ENCODE results near the gene CCDC63.

The CCDC63 gene

GRCh38 chr12:110883251-110883650, 36.5 kb downstream of the CCDC63 start:
- peaks cover 4% of the 10 kb centered on the region for H3K4me1 Mint-ChIP-seq (ENCODE audit: low read depth)
- no peak overlapping the region for H3K4me3 Mint-ChIP-seq
- peaks cover under 1% of the 10 kb centered on the region for H3K27me3 Mint-ChIP-seq (ENCODE audit: low read depth)
- no peaks in the 10 kb centered on the region for H3K36me3 Mint-ChIP-seq (ENCODE audit: low read depth)
- no peaks in the 10 kb centered on the region for H3K9me3 Mint-ChIP-seq
- no peak overlapping the region for H3K27ac Mint-ChIP-seq

- H3K27me3 Mint-ChIP-seq (ENCODE audit: low read depth) = peaks cover 6% of the 10 kb centered on the region
- no peaks in the 10 kb centered on the region for H3K36me3 Mint-ChIP-seq (ENCODE audit: low read depth)
- H3K9me3 Mint-ChIP-seq = no peaks in the 10 kb centered on the region
- peaks cover 4% of the 10 kb centered on the region for H3K4me1 Mint-ChIP-seq (ENCODE audit: low read depth)
- H3K4me3 Mint-ChIP-seq = no peak overlapping the region
- no peak overlapping the region for H3K27ac Mint-ChIP-seq
Observed at GRCh38 chr12:110885152-110885840, 38.5 kb downstream of the CCDC63 start.

GRCh38 chr12:110888256-110888991, 41.6 kb downstream of the CCDC63 start:
- Mint-ChIP-seq H3K27ac (no peak overlapping the region), H3K4me1 (ENCODE audit: low read depth) (peaks cover 4% of the 10 kb centered on the region), H3K36me3 (ENCODE audit: low read depth) (no peaks in the 10 kb centered on the region), H3K9me3 (no peaks in the 10 kb centered on the region), H3K4me3 (peak overlapping the region; percentile 18), H3K27me3 (ENCODE audit: low read depth) (peaks cover 10% of the 10 kb centered on the region)

GRCh38 chr12:110889361-110889760, 42.6 kb downstream of the CCDC63 start:
- Mint-ChIP-seq H3K4me1 (ENCODE audit: low read depth) (peaks cover 6% of the 10 kb centered on the region), H3K36me3 (ENCODE audit: low read depth) (no peaks in the 10 kb centered on the region), H3K9me3 (no peaks in the 10 kb centered on the region), H3K27ac (no peak overlapping the region), H3K4me3 (no peak overlapping the region), H3K27me3 (ENCODE audit: low read depth) (peaks cover 17% of the 10 kb centered on the region)

GRCh38 chr12:110893956-110894355, 47.2 kb downstream of the CCDC63 start:
- Mint-ChIP-seq H3K4me3 (no peak overlapping the region), H3K27me3 (ENCODE audit: low read depth) (peaks cover 26% of the 10 kb centered on the region), H3K27ac (no peak overlapping the region), H3K9me3 (no peaks in the 10 kb centered on the region), H3K36me3 (ENCODE audit: low read depth) (no peaks in the 10 kb centered on the region), H3K4me1 (ENCODE audit: low read depth) (peaks cover 7% of the 10 kb centered on the region)

- no peak overlapping the region for H3K4me3 Mint-ChIP-seq
- H3K36me3 Mint-ChIP-seq (ENCODE audit: low read depth) = no peaks in the 10 kb centered on the region
- peaks cover 21% of the 10 kb centered on the region for H3K27me3 Mint-ChIP-seq (ENCODE audit: low read depth)
- H3K4me1 Mint-ChIP-seq (ENCODE audit: low read depth) = peaks cover 7% of the 10 kb centered on the region
- no peaks in the 10 kb centered on the region for H3K9me3 Mint-ChIP-seq
- H3K27ac Mint-ChIP-seq = no peak overlapping the region
Observed at GRCh38 chr12:110896559-110896958, 49.8 kb downstream of the CCDC63 start.

- no peaks in the 10 kb centered on the region for H3K9me3 Mint-ChIP-seq
- H3K4me3 Mint-ChIP-seq = no peak overlapping the region
- no peak overlapping the region for H3K27ac Mint-ChIP-seq
Observed at GRCh38 chr12:110901401-110901800, 54.6 kb downstream of the CCDC63 start.

GRCh38 chr12:110903511-110903910, 56.7 kb downstream of the CCDC63 start:
- Mint-ChIP-seq H3K4me3 (no peak overlapping the region), H3K9me3 (no peaks in the 10 kb centered on the region), H3K27ac (no peak overlapping the region), H3K27me3 (ENCODE audit: low read depth) (no peaks in the 10 kb centered on the region), H3K4me1 (ENCODE audit: low read depth) (no peaks in the 10 kb centered on the region), H3K36me3 (ENCODE audit: low read depth) (no peaks in the 10 kb centered on the region)

More at GRCh38 chr12:110901401-110901800, 54.6 kb downstream of the CCDC63 start:
- H3K4me1 Mint-ChIP-seq (ENCODE audit: low read depth) = no peaks in the 10 kb centered on the region
- no peaks in the 10 kb centered on the region for H3K36me3 Mint-ChIP-seq (ENCODE audit: low read depth)
- no peaks in the 10 kb centered on the region for H3K27me3 Mint-ChIP-seq (ENCODE audit: low read depth)

- H3K36me3 Mint-ChIP-seq (ENCODE audit: low read depth) = no peaks in the 10 kb centered on the region
- H3K9me3 Mint-ChIP-seq = no peaks in the 10 kb centered on the region
- no peak overlapping the region for H3K27ac Mint-ChIP-seq
- no peak overlapping the region for H3K4me3 Mint-ChIP-seq
- H3K4me1 Mint-ChIP-seq (ENCODE audit: low read depth) = no peaks in the 10 kb centered on the region
- H3K27me3 Mint-ChIP-seq (ENCODE audit: low read depth) = no peaks in the 10 kb centered on the region
Observed at GRCh38 chr12:110906083-110906482, 59.3 kb downstream of the CCDC63 start.

- H3K27me3 Mint-ChIP-seq (ENCODE audit: low read depth) = no peaks in the 10 kb centered on the region
- no peaks in the 10 kb centered on the region for H3K4me1 Mint-ChIP-seq (ENCODE audit: low read depth)
- H3K27ac Mint-ChIP-seq = no peak overlapping the region
- no peaks in the 10 kb centered on the region for H3K36me3 Mint-ChIP-seq (ENCODE audit: low read depth)
- no peak overlapping the region for H3K4me3 Mint-ChIP-seq
- H3K9me3 Mint-ChIP-seq = no peaks in the 10 kb centered on the region
Observed at GRCh38 chr12:110906516-110906915, 59.7 kb downstream of the CCDC63 start.

- Mint-ChIP-seq H3K27ac (no peak overlapping the region), H3K4me3 (no peak overlapping the region), H3K9me3 (no peaks in the 10 kb centered on the region), H3K36me3 (ENCODE audit: low read depth) (no peaks in the 10 kb centered on the region), H3K4me1 (ENCODE audit: low read depth) (no peaks in the 10 kb centered on the region), H3K27me3 (ENCODE audit: low read depth) (no peaks in the 10 kb centered on the region)
Observed at GRCh38 chr12:110906985-110907384, 60.2 kb downstream of the CCDC63 start.

- Mint-ChIP-seq H3K27me3 (ENCODE audit: low read depth) (no peaks in the 10 kb centered on the region), H3K4me1 (ENCODE audit: low read depth) (no peaks in the 10 kb centered on the region), H3K9me3 (no peaks in the 10 kb centered on the region), H3K4me3 (no peak overlapping the region), H3K27ac (no peak overlapping the region), H3K36me3 (ENCODE audit: low read depth) (no peaks in the 10 kb centered on the region)
Observed at GRCh38 chr12:110907583-110907982, 60.8 kb downstream of the CCDC63 start.

- Mint-ChIP-seq H3K9me3 (no peaks in the 10 kb centered on the region), H3K4me1 (ENCODE audit: low read depth) (no peaks in the 10 kb centered on the region), H3K4me3 (no peak overlapping the region), H3K27me3 (ENCODE audit: low read depth) (no peaks in the 10 kb centered on the region), H3K36me3 (ENCODE audit: low read depth) (no peaks in the 10 kb centered on the region), H3K27ac (no peak overlapping the region)
Observed at GRCh38 chr12:110908377-110909152, 61.8 kb downstream of the CCDC63 start.

- H3K27me3 Mint-ChIP-seq (ENCODE audit: low read depth) = no peaks in the 10 kb centered on the region
- no peaks in the 10 kb centered on the region for H3K9me3 Mint-ChIP-seq
- no peak overlapping the region for H3K27ac Mint-ChIP-seq
- H3K4me3 Mint-ChIP-seq = no peak overlapping the region
- H3K4me1 Mint-ChIP-seq (ENCODE audit: low read depth) = no peaks in the 10 kb centered on the region
- H3K36me3 Mint-ChIP-seq (ENCODE audit: low read depth) = no peaks in the 10 kb centered on the region
Observed at GRCh38 chr12:110912263-110912662, 65.5 kb downstream of the CCDC63 start.

Measured in T-helper 1 cell treated with Interleukin-12 subunit alpha and Interleukin-12 subunit beta and Interleukin-4 antibody, amounts not matched to agents 30 μg/mL and 1 μg/mL, for 36 hours (primary cell).